Suppressor macrophage treated with lipopolysaccharide for 4 hours (primary cell): ENCODE data around the gene DNAAF3.

Experiments used
- DNase-seq: peaks from one replicate; pipeline ENCODE4 v3.0.0-alpha.2; 2020

DNAAF3 gene

DNA sequence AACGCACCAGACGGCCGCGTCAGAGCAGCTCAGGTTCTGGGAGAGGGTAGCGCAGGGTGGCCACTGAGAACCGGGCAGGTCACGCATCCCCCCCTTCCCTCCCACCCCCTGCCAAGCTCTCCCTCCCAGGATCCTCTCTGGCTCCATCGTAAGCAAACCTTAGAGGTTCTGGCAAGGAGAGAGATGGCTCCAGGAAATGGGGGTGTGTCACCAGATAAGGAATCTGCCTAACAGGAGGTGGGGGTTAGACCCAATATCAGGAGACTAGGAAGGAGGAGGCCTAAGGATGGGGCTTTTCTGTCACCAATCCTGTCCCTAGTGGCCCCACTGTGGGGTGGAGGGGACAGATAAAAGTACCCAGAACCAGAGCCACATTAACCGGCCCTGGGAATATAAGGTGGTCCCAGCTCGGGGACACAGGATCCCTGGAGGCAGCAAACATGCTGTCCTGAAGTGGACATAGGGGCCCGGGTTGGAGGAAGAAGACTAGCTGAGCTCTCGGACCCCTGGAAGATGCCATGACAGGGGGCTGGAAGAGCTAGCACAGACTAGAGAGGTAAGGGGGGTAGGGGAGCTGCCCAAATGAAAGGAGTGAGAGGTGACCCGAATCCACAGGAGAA is 50.9 kb downstream of the DNAAF3 start:
- DNase-seq, result no peak

DNA sequence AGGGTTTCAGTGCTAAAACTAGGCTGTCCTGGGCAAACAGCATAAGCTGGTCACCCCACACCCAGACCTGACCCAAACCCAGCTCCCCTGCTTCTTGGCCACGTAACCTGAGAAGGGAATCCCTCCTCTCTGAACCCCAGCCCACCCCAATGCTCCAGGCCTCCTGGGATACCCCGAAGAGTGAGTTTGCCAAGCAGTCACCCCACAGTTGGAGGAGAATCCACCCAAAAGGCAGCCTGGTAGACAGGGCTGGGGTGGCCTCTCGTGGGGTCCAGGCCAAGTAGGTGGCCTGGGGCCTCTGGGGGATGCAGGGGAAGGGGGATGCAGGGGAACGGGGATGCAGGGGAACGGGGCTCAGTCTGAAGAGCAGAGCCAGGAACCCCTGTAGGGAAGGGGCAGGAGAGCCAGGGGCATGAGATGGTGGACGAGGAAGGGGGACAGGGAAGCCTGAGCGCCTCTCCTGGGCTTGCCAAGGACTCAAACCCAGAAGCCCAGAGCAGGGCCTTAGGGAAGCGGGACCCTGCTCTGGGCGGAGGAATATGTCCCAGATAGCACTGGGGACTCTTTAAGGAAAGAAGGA is 51.8 kb downstream of the DNAAF3 start:
- no peak for DNase-seq

DNA sequence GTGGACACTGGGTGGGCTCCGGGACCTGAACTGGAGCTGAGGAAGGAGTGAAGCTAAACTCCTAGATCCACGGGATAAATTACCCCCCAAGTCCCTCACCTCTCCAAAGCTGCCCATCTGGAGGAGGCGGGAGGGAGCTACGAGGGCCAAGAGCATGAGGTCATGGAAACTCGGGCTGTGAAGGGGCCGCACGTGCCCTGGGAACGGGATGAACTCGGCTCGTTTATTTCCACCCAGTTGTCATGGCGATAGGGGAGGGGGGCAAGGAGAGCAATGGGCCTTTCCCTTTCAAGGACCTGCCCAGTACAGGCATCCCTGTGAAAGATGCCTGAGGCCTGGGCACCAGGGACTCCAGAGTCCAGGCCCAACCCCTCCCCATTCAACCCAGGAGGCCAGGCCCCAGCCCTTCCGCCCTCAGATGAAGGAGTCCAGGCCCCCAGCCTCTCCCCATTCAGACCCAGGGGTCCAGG is 52.8 kb downstream of the DNAAF3 start:
- DNase-seq, result no peak

DNA sequence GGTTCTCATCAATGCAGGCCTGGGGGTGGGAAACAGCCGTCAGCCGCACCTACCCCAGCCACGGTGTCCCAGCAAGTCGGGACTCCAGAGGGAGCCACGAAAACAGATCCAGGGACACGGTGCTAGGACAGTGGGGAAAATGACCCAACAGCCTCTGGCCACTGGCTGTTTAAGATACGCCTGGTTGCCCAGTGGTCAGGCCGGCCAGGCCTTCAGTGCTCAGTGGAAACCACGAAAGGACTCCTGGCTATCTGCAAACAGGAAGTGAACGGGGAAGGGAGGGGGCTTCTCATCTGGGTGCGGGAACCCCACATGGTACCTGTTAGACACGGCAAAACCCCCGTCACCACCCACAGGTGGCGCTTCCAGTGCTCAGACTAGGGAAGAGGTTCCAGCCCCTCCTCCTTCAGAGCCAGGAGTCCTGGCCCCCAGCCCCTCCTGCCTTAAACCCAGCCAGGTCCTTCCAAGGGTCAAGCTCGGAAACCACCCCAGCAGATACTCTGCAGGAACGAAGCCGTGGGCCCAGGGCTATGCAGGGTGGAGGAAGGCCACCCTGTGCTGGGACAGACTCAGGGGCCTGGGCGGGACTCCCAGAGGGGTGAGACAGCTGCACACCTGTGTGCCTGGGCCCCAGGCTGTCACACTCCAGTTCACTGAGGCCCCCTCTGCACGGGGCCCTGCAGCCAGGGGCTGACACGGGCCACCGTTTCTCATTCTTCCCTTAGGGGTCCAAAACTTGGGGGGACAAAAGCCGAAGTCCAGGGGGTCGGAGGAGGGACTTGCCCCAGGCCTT is 53.4 kb downstream of the DNAAF3 start:
- no peak for DNase-seq

DNA sequence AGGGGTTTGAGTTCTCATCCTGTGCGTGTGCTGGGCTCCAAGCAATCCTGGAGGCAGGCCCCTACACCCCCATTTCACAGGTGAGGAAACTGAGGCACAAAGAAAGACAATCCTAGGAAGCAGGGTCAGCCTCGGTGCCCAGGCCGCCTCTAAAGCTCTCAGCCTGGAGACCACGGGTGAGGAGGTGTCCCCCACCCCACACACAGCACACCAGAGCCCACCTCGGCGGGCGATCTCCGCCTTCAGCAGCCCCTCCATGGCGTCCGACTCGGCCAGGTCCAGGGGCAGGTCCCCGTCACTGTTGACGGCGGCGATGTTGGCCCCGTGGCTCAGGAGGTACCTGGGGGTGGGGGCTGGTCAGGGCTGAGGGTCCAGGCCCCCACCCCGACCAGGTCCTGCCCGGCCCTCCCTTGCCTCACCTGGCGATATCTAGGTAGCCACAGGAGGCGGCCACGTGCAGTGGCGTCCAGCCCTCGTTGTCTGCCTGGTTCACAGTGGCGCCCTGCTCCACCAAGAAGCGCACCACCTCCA is 54.1 kb downstream of the DNAAF3 start:
- DNase-seq, result no peak

DNA sequence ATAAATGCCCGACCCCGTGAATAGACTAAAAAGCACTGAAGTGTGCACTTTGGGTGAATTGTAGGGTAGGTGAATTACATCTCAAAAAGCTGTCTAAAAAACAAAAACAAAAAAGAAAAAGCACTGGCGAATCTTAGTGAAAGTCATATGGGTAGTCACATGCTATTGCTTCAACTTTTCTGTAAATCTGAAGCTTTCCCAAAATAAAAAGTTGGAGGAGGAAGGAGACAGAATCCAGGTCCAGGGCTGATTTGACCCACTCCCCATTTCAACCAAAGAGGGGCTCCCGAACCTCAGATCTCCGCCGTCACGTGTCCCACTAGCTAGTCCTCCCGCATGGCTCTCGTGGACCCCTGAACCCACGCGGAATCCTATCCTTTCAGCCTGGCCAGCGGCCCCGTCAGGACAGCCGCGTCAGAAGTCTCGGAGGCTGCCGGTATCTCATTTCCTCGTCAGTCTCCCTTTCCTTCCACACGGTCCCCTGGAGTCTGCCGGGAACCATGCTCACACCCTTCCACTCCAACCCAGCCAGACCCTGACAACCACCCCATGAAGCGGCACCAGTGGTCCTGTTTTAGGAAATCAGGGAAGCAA is 55.1 kb downstream of the DNAAF3 start:
- DNase-seq, result no peak

DNA sequence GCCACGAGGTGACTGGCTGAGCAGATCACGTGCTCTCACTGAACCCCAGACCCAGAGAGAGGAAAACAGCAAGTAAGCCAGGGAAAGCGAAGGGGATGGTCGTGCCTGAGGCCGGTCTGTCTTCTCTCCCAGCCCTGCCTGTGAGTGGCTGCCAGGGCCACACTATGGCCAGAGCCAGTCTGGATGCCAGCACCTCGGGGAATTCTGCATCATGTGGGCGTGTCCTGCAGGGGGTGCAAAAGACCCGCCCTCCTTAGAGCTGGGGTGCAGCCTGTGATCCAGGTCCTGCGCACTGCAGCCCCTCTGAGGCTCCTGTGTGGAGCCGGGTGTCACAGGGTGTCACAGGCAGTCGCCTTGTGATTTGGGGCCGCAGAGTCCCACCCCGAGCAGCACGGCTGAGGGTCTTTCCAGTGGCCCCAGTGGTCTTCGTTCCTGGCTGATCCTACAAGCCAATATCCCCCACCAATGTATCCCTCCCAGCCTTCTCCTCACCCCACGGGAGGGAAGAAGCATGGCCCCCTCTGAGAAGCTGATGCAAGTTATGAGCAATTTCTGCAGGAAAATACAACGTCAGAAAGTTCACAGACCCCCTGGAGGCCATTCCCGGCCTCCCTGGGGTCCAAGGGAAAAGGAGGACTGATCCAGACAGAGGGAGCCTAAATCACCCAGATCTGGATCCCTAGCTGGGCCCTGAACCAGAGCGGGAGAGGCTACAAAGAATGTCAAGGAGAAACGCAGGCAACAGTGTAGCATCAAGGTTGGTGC is 56.7 kb downstream of the DNAAF3 start:
- DNase-seq, result no peak
